Measurements from ENCODE around the gene ADCY6.

ADCY6 gene

GRCh38 chr12:48815126-48816110 lies 26.5 kb upstream of the ADCY6 start:
- peak; percentile 55 for DNase-seq

DNA sequence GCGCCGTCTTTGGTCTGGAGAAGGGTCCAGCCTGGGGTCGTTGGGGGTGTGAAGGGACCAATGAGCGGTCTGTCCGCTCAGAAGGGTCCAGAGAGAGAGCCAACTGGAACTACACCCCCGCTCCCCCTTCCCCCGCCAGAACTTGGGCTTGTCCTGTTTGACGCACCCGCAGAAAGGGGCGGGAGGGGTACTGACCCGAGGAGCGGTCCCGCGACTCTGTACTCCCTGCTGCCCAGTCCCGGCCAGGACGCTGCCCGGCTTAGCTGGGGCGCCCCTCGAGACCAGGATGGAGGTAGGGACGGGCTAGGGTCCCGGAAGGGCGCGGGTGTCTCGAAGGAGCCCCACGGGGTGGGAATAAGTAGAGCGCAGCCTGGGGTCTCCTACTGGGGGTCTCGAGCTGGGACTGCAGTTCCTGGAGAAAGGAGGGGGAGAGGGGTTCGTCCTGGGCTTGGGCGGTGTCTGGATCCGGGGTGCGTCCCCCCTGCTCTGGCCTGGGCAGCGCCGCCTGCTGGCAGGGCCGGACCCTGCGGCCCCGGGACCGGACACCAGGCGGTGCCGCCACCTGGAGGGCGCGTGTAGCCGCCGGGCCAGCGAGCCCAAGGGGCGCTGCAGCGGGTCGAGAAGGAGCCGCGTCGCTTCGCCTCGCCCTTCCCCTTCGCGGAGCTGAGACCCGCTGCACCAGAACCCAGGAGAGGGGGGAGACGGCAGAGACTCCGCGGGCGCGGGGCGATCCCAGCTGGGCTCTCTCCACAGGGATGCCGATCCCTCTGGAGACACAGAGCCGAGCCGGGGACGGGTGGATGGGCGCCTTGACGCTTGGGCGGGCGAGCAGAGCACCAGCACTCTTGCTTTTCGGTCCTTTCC lies 25.6 kb upstream of the ADCY6 start:
- DNase-seq: peak; percentile 46

DNA sequence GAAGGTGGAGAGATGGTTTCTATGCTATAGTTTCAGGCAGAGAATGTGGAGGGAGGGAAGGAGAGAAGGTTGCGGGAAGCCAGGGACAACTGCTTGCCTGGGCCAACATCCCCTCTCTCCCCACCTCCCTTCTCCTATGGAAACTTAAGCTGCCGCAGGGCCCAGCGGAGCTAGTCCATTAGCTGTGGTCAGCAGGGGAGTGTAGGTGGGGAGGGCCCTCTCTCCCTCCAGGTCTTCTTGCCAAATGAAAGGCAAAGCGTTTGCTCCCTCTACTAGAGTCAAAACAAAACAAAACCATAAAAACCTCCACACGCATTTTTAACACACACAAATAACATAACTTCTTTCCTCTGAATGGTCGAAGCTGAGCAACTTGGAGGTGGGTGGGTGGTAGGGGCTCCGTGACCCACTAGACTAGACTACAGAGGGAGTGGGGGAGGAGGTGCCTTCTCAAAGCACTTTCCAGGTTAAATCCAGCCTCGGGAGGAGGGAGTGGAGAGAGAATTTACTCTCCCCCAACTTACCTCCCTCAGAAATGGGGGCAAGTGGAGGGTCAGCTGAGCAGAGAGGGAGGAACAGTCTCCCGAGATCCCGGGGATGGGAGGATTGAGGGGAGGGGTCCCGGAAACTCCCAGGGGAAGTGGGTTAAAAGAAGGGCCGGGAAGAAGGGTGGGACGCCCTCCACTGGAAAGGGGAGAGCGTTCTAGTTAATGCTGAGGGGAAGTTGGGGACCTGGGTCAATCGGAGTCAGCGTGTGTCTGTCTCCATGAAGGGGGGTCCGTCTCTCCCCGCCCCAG lies 24.8 kb upstream of the ADCY6 start:
- DNase-seq: peak; percentile 4

GRCh38 chr12:48812389-48812788 lies 23.5 kb upstream of the ADCY6 start:
- no peak for DNase-seq

- no peak for DNase-seq
Measured at GRCh38 chr12:48811437-48812090, 22.7 kb upstream of the ADCY6 start.

DNA sequence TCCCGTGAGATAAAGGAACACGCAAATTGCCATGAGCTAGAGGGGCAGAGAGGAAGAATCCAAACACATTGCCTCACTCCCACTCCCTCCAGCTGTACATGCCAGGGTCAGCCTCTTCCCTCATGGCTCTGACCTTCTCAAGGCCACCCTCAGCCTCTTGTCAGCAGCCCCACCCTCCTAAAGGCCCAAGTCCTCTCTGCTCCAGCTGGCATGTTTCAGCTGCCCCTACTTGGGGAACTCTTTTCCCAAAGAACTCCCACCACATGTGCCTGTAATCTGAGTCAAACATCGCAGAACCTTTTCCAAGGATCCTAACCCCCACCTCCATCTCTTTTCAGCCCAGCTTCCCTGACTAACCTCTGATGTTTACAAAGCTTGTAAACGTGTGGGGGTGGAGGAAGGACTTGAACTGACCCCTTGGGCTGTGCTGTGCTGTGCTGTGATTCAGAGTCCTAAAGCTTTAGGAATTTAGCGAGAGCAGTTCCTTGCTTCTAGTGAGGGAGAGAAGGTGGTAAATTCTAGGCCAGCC lies 22.1 kb upstream of the ADCY6 start:
- peak; percentile 90 for DNase-seq

DNA sequence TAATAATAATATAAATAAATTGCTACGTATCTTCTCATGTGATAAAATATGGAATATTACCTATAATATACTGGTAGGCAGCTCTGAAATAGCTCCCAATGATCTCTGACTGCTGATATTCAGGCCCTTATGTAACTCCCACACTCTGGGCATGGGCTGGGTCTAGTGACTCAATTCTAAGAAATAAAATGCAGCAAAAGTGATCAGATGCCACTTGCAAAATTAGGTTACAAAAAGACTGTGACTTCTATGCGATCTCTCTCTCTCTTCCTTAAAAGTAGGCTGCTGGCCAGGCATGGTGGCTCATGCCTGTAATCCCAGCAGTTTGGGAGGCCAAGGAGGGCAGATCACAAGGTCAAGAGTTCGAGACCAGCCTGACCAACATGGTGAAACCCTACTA lies 19.1 kb upstream of the ADCY6 start:
- DNase-seq: no peak

- no peak for DNase-seq
Measured at GRCh38 chr12:48803675-48804074, 14.8 kb upstream of the ADCY6 start.

GRCh38 chr12:48800971-48801370 lies 12.1 kb upstream of the ADCY6 start:
- no peak for DNase-seq

DNA sequence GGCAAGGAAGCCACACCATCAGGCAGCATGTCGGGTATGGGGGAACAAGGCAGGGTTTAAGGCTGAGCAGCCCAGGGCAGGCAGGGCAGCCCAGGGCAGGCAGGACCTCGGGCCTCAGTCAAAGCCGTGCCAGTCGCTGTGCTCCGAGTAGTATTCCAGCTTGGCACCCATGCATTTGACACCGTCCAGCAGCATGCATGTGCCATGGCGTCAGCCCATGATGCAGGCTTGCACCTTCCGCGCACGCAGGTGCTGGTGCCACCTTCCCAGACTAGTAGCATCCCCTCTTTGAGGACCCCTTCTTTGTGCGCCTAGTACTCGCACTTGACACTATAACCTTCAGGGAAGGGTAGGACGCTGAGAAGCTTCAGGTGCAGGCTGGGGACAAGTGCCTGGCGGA lies 11.6 kb upstream of the ADCY6 start:
- DNase-seq: no peak

- no peak for DNase-seq
Measured at GRCh38 chr12:48796976-48797375, 8.1 kb upstream of the ADCY6 start.

DNA sequence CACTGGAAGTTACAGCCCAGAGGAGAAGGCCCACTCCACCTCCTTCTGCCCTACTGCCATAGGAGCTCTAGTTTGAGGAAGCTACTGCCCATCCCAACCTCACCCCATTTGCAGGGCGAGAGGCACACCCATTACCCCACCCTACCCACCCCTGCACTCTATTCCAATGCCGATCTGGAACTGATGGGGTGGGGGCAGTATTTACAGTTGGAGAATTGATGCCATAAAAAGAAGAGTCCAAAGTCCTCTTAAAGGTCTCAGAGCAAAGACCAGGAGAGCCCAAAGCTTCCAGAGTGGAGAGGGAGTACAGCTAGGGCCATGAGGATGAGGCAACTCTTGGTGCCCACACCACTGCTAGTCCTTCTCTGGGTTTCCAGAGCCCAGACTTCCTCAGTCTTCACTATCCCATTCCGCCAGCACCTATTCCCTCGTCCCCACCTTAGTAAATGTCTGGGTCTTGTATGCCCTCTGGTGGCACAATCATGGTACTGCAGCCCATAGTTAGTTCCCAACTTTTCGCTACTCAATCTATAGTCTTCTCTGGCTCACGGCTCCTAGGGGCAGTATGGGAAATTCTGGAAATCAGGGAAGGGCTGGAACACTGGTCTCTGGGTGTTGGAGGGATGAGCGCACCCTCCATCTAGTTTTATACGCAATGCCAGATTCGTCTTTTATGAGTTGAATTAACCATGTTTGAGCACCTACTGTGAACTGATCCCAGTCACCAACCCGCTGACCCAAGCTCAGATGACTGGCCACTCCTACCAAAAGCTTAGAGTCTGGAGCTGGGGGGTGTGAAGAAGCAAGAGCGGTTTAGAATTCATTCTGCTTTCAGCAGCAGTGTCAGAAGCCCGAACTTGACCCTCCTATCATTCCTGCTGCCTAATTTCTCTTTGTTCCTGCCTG lies 6.9 kb upstream of the ADCY6 start:
- peak; percentile 80 for DNase-seq

DNA sequence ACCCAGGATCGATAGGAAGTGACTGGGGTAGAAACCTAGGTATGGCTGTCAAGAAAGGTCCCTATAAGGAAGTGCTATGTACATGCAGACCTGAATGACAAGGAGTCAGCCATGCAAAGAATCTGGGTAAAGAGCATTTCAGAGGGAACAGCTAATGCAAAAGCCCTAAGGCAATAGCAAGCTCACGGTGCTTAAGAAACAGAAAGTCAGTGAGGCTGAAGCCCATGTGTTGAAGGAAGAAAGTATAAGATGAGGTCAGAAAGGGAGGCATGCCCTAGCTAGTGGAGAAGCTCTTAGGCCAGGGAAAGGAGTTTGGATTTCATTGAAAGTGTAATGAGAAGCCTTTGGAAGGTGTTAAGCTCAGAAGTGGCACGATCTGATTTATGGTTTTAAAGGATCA lies 6.0 kb upstream of the ADCY6 start:
- DNase-seq: peak; percentile 22

DNA sequence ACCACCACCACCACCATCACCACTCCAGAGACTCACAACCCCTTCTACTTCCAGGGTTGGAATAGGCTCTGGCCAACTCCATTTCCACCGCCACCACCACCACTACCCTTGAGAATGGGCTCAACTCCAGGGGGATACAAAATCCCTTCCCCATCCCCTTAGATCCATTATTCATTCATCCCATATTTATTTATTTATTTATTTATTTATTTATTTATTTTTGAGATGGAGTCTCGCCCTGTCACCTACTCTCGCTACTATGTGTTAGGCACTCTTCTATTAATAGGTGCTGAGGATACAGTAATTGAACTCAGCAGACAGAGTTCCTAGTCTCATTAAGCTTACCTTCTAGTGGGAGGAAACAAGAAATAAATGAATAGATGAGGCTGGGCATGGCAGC lies 4.8 kb upstream of the ADCY6 start:
- no peak for DNase-seq

- DNase-seq: no peak
Measured at GRCh38 chr12:48789858-48790326, 1.0 kb upstream of the ADCY6 start.

GRCh38 chr12:48788524-48788853 lies 400 bp downstream of the ADCY6 start:
- DNase-seq: no peak

- DNase-seq: peak; percentile 1
Measured at GRCh38 chr12:48787791-48788523, 932 bp downstream of the ADCY6 start.

DNA sequence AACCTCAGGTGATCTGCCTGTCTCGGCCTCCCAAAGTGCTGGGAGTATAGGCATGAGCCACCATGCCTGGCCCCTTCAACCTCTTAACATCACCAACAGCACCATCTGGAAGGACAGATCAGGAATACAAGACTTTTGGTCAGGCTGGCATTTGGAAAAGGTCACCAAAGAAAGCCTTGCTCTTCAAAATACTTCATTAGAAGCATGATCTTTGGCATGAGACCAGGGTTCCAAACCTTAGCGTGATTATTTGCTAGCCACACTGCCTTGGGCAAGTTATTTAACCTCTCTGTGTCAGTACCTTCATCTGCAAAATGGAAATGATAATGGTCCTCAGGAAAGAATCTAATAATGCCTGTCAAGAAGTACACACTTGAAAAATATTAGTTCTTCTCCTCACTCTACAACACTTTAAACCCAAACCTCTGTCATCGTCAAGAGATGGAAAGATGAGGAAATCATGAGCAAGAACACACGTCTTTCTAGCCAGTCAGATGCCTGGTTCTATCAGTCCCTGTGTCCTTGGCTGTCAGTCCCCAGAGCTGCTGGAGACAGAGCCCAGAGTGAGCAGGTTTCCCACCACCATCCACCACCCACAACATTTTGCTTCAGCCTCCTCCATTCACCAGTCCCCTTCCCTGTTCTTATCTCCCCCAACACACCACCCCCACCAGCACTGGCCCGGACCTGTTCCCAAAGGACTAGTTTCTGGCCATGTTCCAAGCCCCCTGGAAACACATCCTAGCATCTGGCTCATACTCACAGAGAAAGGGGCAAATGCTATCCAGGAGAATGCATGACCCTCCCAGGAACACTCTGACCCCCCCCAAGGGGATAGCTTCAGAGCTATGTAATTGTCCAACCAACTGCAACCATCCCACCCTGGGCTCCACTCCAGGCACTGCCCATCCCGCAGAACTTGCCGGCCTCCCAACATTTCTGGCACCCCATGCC lies 2.0 kb downstream of the ADCY6 start:
- DNase-seq: no peak

GRCh38 chr12:48783432-48783831 lies 5.5 kb downstream of the ADCY6 start:
- DNase-seq: no peak
